A549 treated with Hydrocortisone at 1 μM for 4 hours (cell line): ENCODE results near the gene IL36A. TPM values are rescaled to one million over a fixed set of nuclear protein-coding genes. Genes with fewer than 3 reads are reported as not detected.

Experiments used
- total RNA-seq: library from RNA; stranded (reverse); fragments of 200-300 nt; extraction: Qiagen RNA extraction; gene quantifications from 5 replicates; pipeline ENCODE4 v1.2.3, GENCODE V29; 2022

IL36A gene, protein sequence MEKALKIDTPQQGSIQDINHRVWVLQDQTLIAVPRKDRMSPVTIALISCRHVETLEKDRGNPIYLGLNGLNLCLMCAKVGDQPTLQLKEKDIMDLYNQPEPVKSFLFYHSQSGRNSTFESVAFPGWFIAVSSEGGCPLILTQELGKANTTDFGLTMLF
- total RNA-seq = not detected in 5 replicates

GRCh38 chr2:113005030-113005509 lies at the start of gene IL36A:
Gene IL36A, plus strand, starts transcription at chr2:113005459. Its CDS starts 413 bp downstream, at chr2:113005872.

GRCh38 chr2:112977559-112978056 lies 27.7 kb upstream of the IL36A start, which contains the start of gene IL36G:
Gene IL36G, plus strand, starts transcription at chr2:112978006. Its CDS starts 633 bp downstream, at chr2:112978639.

DNA sequence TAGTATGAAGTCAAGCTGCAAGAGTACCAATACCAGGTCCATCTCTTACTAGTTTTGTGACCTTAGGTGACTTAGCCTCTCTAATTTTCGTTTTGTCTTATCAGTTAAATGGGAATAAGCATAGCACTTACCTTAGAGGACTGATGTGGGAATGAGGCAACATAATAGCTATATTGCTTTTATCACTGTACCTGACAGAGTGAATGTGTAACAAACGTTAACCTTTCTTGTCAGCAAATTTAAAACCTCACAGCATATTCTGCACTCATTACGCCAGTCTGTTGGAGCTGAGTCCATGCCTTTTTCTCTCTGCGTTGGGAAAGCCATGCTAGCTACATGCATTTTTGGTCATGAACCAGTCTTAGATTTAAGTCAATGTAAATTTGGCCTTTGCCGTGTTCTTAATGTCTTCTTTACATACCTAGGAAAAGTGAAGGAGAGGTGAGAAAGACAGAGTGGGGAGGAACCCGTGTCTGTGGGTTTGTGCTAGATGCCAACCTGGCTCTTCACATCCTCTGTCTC lies 47.2 kb downstream of the IL36A start, which contains the start of gene IL36B:
Gene IL36B, minus strand, starts transcription at position 472 of the 522 bp plus-strand sequence.

Other genes with a start within 250 kb of the IL36A start
- gene CKAP2L, start 240.8 kb upstream of the IL36A start, total RNA-seq = 12.3 to 18.6 TPM (median 14.4 TPM) in 5 replicates
- 0.17 to 0.24 TPM (median 0.23 TPM) in 5 replicates for gene IL1A, start 221.0 kb upstream of the IL36A start, total RNA-seq
- gene IL1B, start 168.7 kb upstream of the IL36A start, total RNA-seq = 0.06 to 0.26 TPM (median 0.18 TPM) in 5 replicates
- not detected in 5 replicates for gene IL37, start 94.3 kb upstream of the IL36A start, total RNA-seq
- not detected in 5 replicates for gene IL36G, start 27.5 kb upstream of the IL36A start, total RNA-seq
- gene IL36B, start 47.4 kb downstream of the IL36A start, total RNA-seq = 0.08 to 0.20 TPM (median 0.12 TPM) in 3 of 5 replicates, not detected in the others
- 0.14 TPM in 1 of 5 replicates, not detected in the others for gene IL36RN, start 53.7 kb downstream of the IL36A start, total RNA-seq
- not detected in 5 replicates for gene IL1F10, start 62.5 kb downstream of the IL36A start, total RNA-seq
- gene IL1RN, start 122.1 kb downstream of the IL36A start, total RNA-seq = 0.23 to 0.51 TPM (median 0.39 TPM) in 5 replicates
- gene PSD4, start 168.5 kb downstream of the IL36A start, total RNA-seq = 11.5 to 15.2 TPM (median 13.2 TPM) in 5 replicates